ENCODE results near the gene HEG1. TPM values are rescaled to one million over a fixed set of nuclear protein-coding genes. Genes with fewer than 3 reads are reported as not detected.

HEG1 gene
- total and polyA plus RNA-seq, 2 experiments from 2014 or later, result 27.2 to 27.3 TPM

GRCh38 chr3:125037498-125038150, 18.2 kb downstream of the HEG1 start:
- Histone ChIP-seq H2AFZ (no peak overlapping the region), H3K4me2 (no peak overlapping the region), H3K27me3 (no peaks in the 10 kb centered on the region), H4K20me1 (ENCODE audit: insufficient read depth, poor library complexity, severe bottlenecking) (no peaks in the 10 kb centered on the region), H3K9me2 (replicated peaks; ENCODE audit: insufficient read depth) (no peaks in the 10 kb centered on the region), H3K27ac (no peak overlapping the region), H3K4me3 (no peak overlapping the region), H3K4me1 (ENCODE audit: insufficient read depth) (peaks cover 17% of the 10 kb centered on the region), H3K79me2 (peaks cover 46% of the 10 kb centered on the region), H3K36me3 (replicated peaks; ENCODE audit: insufficient read depth, low read depth) (no peaks in the 10 kb centered on the region), H3K9me3 (ENCODE audit: low read depth) (peaks cover 4% of the 10 kb centered on the region)
- TF ChIP-seq EZH2 (IDR thresholded peaks at IDR 0.05; ENCODE audit: borderline replicate concordance) (no peak), EZH2phosphoT487 (IDR thresholded peaks at IDR 0.05; ENCODE audit: low read depth, severe bottlenecking, unreplicated experiment) (no peak), CTCF (IDR thresholded peaks at IDR 0.05; ENCODE audit: poor library complexity) (no peak)
- 96% methylated on average over 2 of the region's 2 CpGs for WGBS (ENCODE audit: low lambda C conversion rate, missing lambda C conversion rate)
- no peak for DNase-seq (ENCODE audit: low spot score)

DNA sequence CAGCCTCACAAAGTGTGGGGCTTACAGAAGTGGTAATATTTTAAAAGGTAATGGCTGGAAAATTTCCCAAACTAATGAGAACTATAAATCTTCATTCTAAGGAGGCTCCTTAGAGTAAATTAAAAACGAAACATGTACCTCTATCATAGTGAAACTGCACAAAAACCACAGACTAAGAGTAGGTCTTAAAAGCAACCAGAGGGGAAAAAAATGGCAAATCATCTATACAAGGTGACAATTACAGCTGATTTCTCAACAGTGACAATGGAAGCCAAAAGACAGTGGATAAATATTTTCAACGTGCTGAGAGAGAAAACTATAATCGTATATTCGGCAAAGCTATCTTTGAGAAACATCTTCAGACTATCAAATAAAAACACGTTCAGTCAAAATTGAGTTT, 20.6 kb downstream of the HEG1 start:
- H4K20me1 ChIP-seq (ENCODE audit: insufficient read depth, poor library complexity, severe bottlenecking), result no peaks in the 10 kb centered on the region
- H3K27ac ChIP-seq, result no peak overlapping the region
- H3K27me3 ChIP-seq, result no peaks in the 10 kb centered on the region
- peaks cover 14% of the 10 kb centered on the region for H3K4me1 ChIP-seq (ENCODE audit: insufficient read depth)
- no peak overlapping the region for H3K4me2 ChIP-seq
- peaks cover 30% of the 10 kb centered on the region for H3K79me2 ChIP-seq
- no peaks in the 10 kb centered on the region for H3K36me3 ChIP-seq (replicated peaks; ENCODE audit: insufficient read depth, low read depth)
- H3K9me2 ChIP-seq (replicated peaks; ENCODE audit: insufficient read depth), result no peaks in the 10 kb centered on the region
- no peak overlapping the region for H2AFZ ChIP-seq
- H3K9me3 ChIP-seq (ENCODE audit: low read depth), result peaks cover 4% of the 10 kb centered on the region
- no peak for DNase-seq (ENCODE audit: low spot score)
- H3K4me3 ChIP-seq, result no peak overlapping the region
- 96% methylated on average over 5 of the region's 5 CpGs for WGBS (ENCODE audit: low lambda C conversion rate, missing lambda C conversion rate)
- no peak for TF ChIP-seq EZH2 (IDR thresholded peaks at IDR 0.05; ENCODE audit: borderline replicate concordance)
- TF ChIP-seq EZH2phosphoT487 (IDR thresholded peaks at IDR 0.05; ENCODE audit: low read depth, severe bottlenecking, unreplicated experiment), result no peak
- TF ChIP-seq CTCF (IDR thresholded peaks at IDR 0.05; ENCODE audit: poor library complexity), result no peak

- Histone ChIP-seq H3K9me3 (ENCODE audit: low read depth) (peaks cover 4% of the 10 kb centered on the region), H3K9me2 (replicated peaks; ENCODE audit: insufficient read depth) (no peaks in the 10 kb centered on the region), H3K4me3 (no peak overlapping the region), H4K20me1 (ENCODE audit: insufficient read depth, poor library complexity, severe bottlenecking) (no peaks in the 10 kb centered on the region), H3K4me1 (ENCODE audit: insufficient read depth) (peaks cover under 1% of the 10 kb centered on the region), H2AFZ (no peak overlapping the region), H3K4me2 (no peak overlapping the region), H3K27ac (no peak overlapping the region), H3K27me3 (no peaks in the 10 kb centered on the region), H3K79me2 (peaks cover 21% of the 10 kb centered on the region), H3K36me3 (replicated peaks; ENCODE audit: insufficient read depth, low read depth) (no peaks in the 10 kb centered on the region)
- WGBS (ENCODE audit: low lambda C conversion rate, missing lambda C conversion rate), result 95% methylated on average over 14 of the region's 14 CpGs
- no peak for TF ChIP-seq EZH2phosphoT487 (IDR thresholded peaks at IDR 0.05; ENCODE audit: low read depth, severe bottlenecking, unreplicated experiment)
- no peak for TF ChIP-seq CTCF (IDR thresholded peaks at IDR 0.05; ENCODE audit: poor library complexity)
- no peak for TF ChIP-seq EZH2 (IDR thresholded peaks at IDR 0.05; ENCODE audit: borderline replicate concordance)
- no peak for DNase-seq (ENCODE audit: low spot score)
These were observed 22.2 kb downstream of the HEG1 start for GRCh38 chr3:125033616-125034015.
